Measurements from ENCODE around the gene SLC26A5.

SLC26A5 gene

DNA sequence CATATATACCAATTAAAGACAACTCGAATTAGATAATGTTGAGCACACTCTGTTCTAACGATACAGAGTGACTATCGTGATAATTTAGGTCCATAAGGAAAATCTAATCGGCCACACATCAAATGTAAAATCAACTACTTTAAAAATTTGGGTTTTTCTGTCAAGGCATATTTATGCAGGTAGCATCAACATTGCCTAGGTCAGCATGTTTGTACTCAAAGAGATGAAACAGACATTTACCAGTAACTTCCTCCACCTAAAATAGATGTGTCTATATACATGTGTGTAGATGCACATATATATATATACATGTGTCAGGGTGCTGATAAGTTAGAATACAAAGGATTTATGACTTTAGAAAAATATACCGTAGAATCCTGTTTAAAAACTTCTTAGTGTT is 76.6 kb downstream of the SLC26A5 start (continued):
- TF ChIP-seq BACH2 (CRISPR knock-in tag; IDR thresholded peaks at IDR 0.05; ENCODE audit: borderline replicate concordance) (no peak), ZFP30 (CRISPR knock-in tag; IDR thresholded peaks at IDR 0.05) (no peak)

DNA sequence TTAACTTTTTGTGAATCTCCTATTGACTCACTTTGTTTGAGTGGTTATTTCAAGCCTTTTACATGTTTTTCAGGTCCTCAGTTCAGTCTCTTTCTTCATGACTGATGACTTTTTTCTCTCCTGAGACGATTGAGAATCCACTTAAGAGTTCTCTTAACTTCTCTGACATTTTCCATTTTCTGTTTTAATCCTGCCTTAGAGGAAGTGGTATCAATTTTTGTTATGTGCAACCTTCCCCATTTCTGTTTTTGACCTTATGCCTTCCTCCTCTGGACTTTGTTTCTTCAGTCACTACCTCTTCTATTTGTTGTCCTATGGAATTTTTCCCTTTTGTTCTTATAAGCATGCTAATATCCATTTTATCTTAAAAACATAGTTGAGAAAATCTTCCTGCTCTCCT is 96.2 kb downstream of the SLC26A5 start:
- TF ChIP-seq ZNF8 (CRISPR knock-in tag; IDR thresholded peaks at IDR 0.05): no peak
- no peak for TF ChIP-seq GLIS3 (CRISPR knock-in tag; IDR thresholded peaks at IDR 0.05)
- TF ChIP-seq, protein P1, sequence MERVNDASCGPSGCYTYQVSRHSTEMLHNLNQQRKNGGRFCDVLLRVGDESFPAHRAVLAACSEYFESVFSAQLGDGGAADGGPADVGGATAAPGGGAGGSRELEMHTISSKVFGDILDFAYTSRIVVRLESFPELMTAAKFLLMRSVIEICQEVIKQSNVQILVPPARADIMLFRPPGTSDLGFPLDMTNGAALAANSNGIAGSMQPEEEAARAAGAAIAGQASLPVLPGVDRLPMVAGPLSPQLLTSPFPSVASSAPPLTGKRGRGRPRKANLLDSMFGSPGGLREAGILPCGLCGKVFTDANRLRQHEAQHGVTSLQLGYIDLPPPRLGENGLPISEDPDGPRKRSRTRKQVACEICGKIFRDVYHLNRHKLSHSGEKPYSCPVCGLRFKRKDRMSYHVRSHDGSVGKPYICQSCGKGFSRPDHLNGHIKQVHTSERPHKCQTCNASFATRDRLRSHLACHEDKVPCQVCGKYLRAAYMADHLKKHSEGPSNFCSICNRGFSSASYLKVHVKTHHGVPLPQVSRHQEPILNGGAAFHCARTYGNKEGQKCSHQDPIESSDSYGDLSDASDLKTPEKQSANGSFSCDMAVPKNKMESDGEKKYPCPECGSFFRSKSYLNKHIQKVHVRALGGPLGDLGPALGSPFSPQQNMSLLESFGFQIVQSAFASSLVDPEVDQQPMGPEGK (CRISPR knock-in tag; IDR thresholded peaks at IDR 0.05; ENCODE audit: borderline replicate concordance): no peak
- TF ChIP-seq, protein P2, sequence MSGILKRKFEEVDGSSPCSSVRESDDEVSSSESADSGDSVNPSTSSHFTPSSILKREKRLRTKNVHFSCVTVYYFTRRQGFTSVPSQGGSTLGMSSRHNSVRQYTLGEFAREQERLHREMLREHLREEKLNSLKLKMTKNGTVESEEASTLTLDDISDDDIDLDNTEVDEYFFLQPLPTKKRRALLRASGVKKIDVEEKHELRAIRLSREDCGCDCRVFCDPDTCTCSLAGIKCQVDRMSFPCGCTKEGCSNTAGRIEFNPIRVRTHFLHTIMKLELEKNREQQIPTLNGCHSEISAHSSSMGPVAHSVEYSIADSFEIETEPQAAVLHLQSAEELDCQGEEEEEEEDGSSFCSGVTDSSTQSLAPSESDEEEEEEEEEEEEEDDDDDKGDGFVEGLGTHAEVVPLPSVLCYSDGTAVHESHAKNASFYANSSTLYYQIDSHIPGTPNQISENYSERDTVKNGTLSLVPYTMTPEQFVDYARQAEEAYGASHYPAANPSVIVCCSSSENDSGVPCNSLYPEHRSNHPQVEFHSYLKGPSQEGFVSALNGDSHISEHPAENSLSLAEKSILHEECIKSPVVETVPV (CRISPR knock-in tag; IDR thresholded peaks at IDR 0.05): no peak
- no peak for TF ChIP-seq ZNF70 (CRISPR knock-in tag; IDR thresholded peaks at IDR 0.05)
- TF ChIP-seq, protein P3, sequence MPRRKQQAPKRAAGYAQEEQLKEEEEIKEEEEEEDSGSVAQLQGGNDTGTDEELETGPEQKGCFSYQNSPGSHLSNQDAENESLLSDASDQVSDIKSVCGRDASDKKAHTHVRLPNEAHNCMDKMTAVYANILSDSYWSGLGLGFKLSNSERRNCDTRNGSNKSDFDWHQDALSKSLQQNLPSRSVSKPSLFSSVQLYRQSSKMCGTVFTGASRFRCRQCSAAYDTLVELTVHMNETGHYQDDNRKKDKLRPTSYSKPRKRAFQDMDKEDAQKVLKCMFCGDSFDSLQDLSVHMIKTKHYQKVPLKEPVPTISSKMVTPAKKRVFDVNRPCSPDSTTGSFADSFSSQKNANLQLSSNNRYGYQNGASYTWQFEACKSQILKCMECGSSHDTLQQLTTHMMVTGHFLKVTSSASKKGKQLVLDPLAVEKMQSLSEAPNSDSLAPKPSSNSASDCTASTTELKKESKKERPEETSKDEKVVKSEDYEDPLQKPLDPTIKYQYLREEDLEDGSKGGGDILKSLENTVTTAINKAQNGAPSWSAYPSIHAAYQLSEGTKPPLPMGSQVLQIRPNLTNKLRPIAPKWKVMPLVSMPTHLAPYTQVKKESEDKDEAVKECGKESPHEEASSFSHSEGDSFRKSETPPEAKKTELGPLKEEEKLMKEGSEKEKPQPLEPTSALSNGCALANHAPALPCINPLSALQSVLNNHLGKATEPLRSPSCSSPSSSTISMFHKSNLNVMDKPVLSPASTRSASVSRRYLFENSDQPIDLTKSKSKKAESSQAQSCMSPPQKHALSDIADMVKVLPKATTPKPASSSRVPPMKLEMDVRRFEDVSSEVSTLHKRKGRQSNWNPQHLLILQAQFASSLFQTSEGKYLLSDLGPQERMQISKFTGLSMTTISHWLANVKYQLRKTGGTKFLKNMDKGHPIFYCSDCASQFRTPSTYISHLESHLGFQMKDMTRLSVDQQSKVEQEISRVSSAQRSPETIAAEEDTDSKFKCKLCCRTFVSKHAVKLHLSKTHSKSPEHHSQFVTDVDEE (CRISPR knock-in tag; IDR thresholded peaks at IDR 0.05): no peak
- TF ChIP-seq SNAI2 (CRISPR knock-in tag; IDR thresholded peaks at IDR 0.05): no peak
- TF ChIP-seq CSDC2 (CRISPR knock-in tag; IDR thresholded peaks at IDR 0.05): no peak
- no peak for TF ChIP-seq ZC3H10 (CRISPR knock-in tag; IDR thresholded peaks at IDR 0.05)
- ATAC-seq: no peak

DNA sequence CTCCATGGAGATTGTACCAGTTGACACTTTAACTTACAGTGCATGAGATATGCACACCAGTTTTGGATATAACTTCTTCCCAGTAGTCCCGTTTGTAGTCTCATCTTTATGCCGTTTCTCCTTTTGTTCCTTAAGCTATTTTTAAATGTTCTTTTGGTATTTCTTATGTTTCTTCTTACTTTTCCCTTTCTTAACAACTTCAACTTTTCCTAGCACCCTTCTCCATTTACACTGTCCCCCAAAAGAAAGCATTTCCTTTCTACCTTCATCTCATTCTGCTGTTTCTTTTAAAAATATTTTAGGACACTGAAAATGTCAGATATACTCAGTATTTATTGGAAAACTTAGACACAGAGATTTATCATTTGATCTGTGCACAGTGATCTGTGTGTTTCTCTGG is 97.0 kb downstream of the SLC26A5 start:
- no peak for TF ChIP-seq ESRRG (CRISPR knock-in tag; IDR thresholded peaks at IDR 0.05)
- no peak for TF ChIP-seq RARB (CRISPR knock-in tag; IDR thresholded peaks at IDR 0.05)
- TF ChIP-seq ZNF70 (CRISPR knock-in tag; IDR thresholded peaks at IDR 0.05): no peak
- TF ChIP-seq, protein P3 (CRISPR knock-in tag; IDR thresholded peaks at IDR 0.05): no peak
- TF ChIP-seq, protein P4, sequence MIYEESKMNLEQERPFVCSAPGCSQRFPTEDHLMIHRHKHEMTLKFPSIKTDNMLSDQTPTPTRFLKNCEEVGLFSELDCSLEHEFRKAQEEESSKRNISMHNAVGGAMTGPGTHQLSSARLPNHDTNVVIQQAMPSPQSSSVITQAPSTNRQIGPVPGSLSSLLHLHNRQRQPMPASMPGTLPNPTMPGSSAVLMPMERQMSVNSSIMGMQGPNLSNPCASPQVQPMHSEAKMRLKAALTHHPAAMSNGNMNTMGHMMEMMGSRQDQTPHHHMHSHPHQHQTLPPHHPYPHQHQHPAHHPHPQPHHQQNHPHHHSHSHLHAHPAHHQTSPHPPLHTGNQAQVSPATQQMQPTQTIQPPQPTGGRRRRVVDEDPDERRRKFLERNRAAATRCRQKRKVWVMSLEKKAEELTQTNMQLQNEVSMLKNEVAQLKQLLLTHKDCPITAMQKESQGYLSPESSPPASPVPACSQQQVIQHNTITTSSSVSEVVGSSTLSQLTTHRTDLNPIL (CRISPR knock-in tag; IDR thresholded peaks at IDR 0.05; ENCODE audit: low read depth): no peak
- no peak for ATAC-seq

DNA sequence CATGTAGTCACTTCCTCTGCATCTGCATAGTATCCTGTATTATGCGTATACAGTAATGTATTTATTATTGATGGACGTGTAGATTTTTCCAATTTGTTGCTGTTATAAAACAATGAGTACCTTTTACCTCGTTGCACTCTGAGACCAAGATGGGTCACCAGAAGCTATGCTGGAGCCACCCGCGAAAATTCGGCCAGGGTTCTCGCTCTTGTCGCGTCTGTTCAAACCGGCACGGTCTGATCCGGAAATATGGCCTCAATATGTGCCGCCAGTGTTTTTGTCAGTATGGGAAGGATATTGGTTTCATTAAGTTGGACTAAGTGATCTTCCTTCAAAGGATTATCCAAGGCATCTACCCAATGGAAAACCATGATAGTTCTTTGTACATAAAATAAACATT is 97.6 kb downstream of the SLC26A5 start:
- no peak for TF ChIP-seq BACH2 (CRISPR knock-in tag; IDR thresholded peaks at IDR 0.05; ENCODE audit: borderline replicate concordance)
- TF ChIP-seq, protein P2 (CRISPR knock-in tag; IDR thresholded peaks at IDR 0.05): no peak
- no peak for TF ChIP-seq PPARA (CRISPR knock-in tag; IDR thresholded peaks at IDR 0.05; ENCODE audit: borderline replicate concordance)
- TF ChIP-seq ZNF70 (CRISPR knock-in tag; IDR thresholded peaks at IDR 0.05): no peak
- TF ChIP-seq, protein P4 (CRISPR knock-in tag; IDR thresholded peaks at IDR 0.05; ENCODE audit: low read depth): no peak
- TF ChIP-seq ISL1 (CRISPR knock-in tag; IDR thresholded peaks at IDR 0.05): no peak
- no peak for TF ChIP-seq TCF4 (CRISPR knock-in tag; IDR thresholded peaks at IDR 0.05; ENCODE audit: borderline replicate concordance)
- TF ChIP-seq RARB (CRISPR knock-in tag; IDR thresholded peaks at IDR 0.05): no peak
- TF ChIP-seq ESRRG (CRISPR knock-in tag; IDR thresholded peaks at IDR 0.05): no peak
- no peak for TF ChIP-seq SNAI2 (CRISPR knock-in tag; IDR thresholded peaks at IDR 0.05)
- no peak for TF ChIP-seq ZNF565 (CRISPR knock-in tag; conservative IDR thresholded peaks at IDR 0.05; ENCODE audit: low read depth)
- no peak for TF ChIP-seq ZFP30 (CRISPR knock-in tag; IDR thresholded peaks at IDR 0.05)
- no peak for TF ChIP-seq ARNTL (CRISPR knock-in tag; IDR thresholded peaks at IDR 0.05; ENCODE audit: borderline replicate concordance, low read depth)
- no peak for TF ChIP-seq TOX (CRISPR knock-in tag; IDR thresholded peaks at IDR 0.05; ENCODE audit: borderline replicate concordance)
- TF ChIP-seq GLIS3 (CRISPR knock-in tag; IDR thresholded peaks at IDR 0.05): no peak
- TF ChIP-seq, protein P5, sequence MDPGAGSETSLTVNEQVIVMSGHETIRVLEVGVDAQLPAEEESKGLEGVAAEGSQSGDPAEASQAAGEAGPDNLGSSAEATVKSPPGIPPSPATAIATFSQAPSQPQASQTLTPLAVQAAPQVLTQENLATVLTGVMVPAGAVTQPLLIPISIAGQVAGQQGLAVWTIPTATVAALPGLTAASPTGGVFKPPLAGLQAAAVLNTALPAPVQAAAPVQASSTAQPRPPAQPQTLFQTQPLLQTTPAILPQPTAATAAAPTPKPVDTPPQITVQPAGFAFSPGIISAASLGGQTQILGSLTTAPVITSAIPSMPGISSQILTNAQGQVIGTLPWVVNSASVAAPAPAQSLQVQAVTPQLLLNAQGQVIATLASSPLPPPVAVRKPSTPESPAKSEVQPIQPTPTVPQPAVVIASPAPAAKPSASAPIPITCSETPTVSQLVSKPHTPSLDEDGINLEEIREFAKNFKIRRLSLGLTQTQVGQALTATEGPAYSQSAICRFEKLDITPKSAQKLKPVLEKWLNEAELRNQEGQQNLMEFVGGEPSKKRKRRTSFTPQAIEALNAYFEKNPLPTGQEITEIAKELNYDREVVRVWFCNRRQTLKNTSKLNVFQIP (CRISPR knock-in tag; IDR thresholded peaks at IDR 0.05; ENCODE audit: borderline replicate concordance, low read depth): no peak
- no peak for ATAC-seq
